CD4-positive, alpha-beta T cell treated with Interleukin-17A for 4 hours (primary cell): ENCODE data around the gene SPAG6.
"Not testable (repeated sequence)": the region's sequence is repeated elsewhere in the genome, so short reads cannot be mapped to it uniquely, and the experiment has no call there.

ENCODE experiments used
- DNase-seq: peaks from one replicate; pipeline ENCODE4 v3.0.0-alpha.2; 2020; ENCODE audit warnings: mixed read lengths

Gene SPAG6

GRCh38 chr10:22345301-22346095 lies at the start of gene SPAG6:
Gene SPAG6, plus strand, starts transcription at chr10:22345496. Its CDS starts 116 bp downstream, at chr10:22345612.
- DNase-seq = peak; percentile 42

- DNase-seq = no peak
Measured at GRCh38 chr10:22301193-22301592, 44.1 kb upstream of the SPAG6 start.

GRCh38 chr10:22303461-22303860 lies 41.8 kb upstream of the SPAG6 start:
- DNase-seq = no peak

GRCh38 chr10:22305721-22306120 lies 39.6 kb upstream of the SPAG6 start:
- DNase-seq = no peak

GRCh38 chr10:22308390-22308789 lies 36.9 kb upstream of the SPAG6 start:
- no peak for DNase-seq

- no peak for DNase-seq
Measured at GRCh38 chr10:22309180-22310000, 35.9 kb upstream of the SPAG6 start.

GRCh38 chr10:22310012-22310411 lies 35.3 kb upstream of the SPAG6 start:
- DNase-seq = not testable (repeated sequence)

GRCh38 chr10:22310928-22311327 lies 34.4 kb upstream of the SPAG6 start:
- DNase-seq = no peak

- no peak for DNase-seq
Measured at GRCh38 chr10:22314852-22315251, 30.4 kb upstream of the SPAG6 start.

GRCh38 chr10:22315455-22316285 lies 29.6 kb upstream of the SPAG6 start:
- peak; percentile 21 for DNase-seq

- peak; percentile 86 for DNase-seq
Measured at GRCh38 chr10:22316286-22317075, 28.8 kb upstream of the SPAG6 start, which contains the start of gene COMMD3. Gene COMMD3, plus strand, starts transcription at chr10:22316388. Its CDS starts 30 bp downstream, at chr10:22316418.

GRCh38 chr10:22317076-22317370 lies 28.3 kb upstream of the SPAG6 start:
- DNase-seq = peak; percentile 39

- DNase-seq = no peak
Measured at GRCh38 chr10:22317771-22318565, 27.3 kb upstream of the SPAG6 start.

GRCh38 chr10:22318772-22319171 lies 26.5 kb upstream of the SPAG6 start:
- DNase-seq = no peak

GRCh38 chr10:22319547-22319979 lies 25.7 kb upstream of the SPAG6 start:
- DNase-seq = no peak

- DNase-seq = no peak
Measured at GRCh38 chr10:22319980-22320558, 25.2 kb upstream of the SPAG6 start.

- DNase-seq = peak; percentile 85
Measured at GRCh38 chr10:22320591-22321155, 24.6 kb upstream of the SPAG6 start, which contains the start of gene BMI1. Gene BMI1, plus strand, starts transcription at chr10:22321099. Its CDS starts 5,351 bp downstream, at chr10:22326450.

GRCh38 chr10:22321156-22321923 lies 24.0 kb upstream of the SPAG6 start:
- DNase-seq = peak; percentile 75

GRCh38 chr10:22321924-22322640 lies 23.2 kb upstream of the SPAG6 start:
- DNase-seq = peak; percentile 53
